Activated T-helper 1 cell treated with anti-CD3 and anti-CD28 coated beads, Interleukin-12 subunit alpha, Interleukin-12 subunit beta, Interleukin-2, Interleukin-4 antibody, amounts not matched to agents 30 ng/mL and 10 ng/mL and 1 ng/mL, durations not matched to agents 14 hours and 24 hours and 36 hours (primary cell): Measurements from ENCODE around the gene MLF2. TPM values are rescaled to one million over a fixed set of nuclear protein-coding genes. Genes with fewer than 3 reads are reported as not detected.

Experiments used
- DNase-seq: peaks from one replicate; pipeline ENCODE4 v3.0.0; 2021; ENCODE audit warnings: low spot score
- H3K27ac Mint-ChIP-seq: one replicate; pipeline ENCODE4 v1.8.0; 2021; ENCODE audit warnings: mild to moderate bottlenecking, mixed read lengths
- H3K27me3 Mint-ChIP-seq: one replicate; pipeline ENCODE4 v1.8.0; 2022; ENCODE audit warnings: mild to moderate bottlenecking, moderate library complexity, mixed read lengths; ENCODE audit not compliant: insufficient read depth
- H3K36me3 Mint-ChIP-seq: one replicate; pipeline ENCODE4 v1.8.0; 2021; ENCODE audit warnings: low read depth, mixed read lengths
- H3K4me1 Mint-ChIP-seq: one replicate; pipeline ENCODE4 v1.8.0; 2021; ENCODE audit warnings: low read depth, mixed read lengths
- H3K4me3 Mint-ChIP-seq: one replicate; pipeline ENCODE4 v1.8.0; 2021; ENCODE audit warnings: mild to moderate bottlenecking, moderate library complexity, mixed read lengths
- H3K9me3 Mint-ChIP-seq: one replicate; pipeline ENCODE4 v1.8.0; 2021; ENCODE audit warnings: mixed read lengths
- intact Hi-C: fragments of 100-400 bp; cut with micrococcal nuclease; formaldehyde crosslinking; loops from one replicate; pipeline ENCODE4 v1.15.1; 2024
- total RNA-seq: library from RNA; stranded (reverse); gene quantifications from 2 replicates; pipeline ENCODE4 v1.2.3, GENCODE V29; 2022

MLF2 gene
- total RNA-seq, 1 donor from 2014 or later = 159 TPM

DNA sequence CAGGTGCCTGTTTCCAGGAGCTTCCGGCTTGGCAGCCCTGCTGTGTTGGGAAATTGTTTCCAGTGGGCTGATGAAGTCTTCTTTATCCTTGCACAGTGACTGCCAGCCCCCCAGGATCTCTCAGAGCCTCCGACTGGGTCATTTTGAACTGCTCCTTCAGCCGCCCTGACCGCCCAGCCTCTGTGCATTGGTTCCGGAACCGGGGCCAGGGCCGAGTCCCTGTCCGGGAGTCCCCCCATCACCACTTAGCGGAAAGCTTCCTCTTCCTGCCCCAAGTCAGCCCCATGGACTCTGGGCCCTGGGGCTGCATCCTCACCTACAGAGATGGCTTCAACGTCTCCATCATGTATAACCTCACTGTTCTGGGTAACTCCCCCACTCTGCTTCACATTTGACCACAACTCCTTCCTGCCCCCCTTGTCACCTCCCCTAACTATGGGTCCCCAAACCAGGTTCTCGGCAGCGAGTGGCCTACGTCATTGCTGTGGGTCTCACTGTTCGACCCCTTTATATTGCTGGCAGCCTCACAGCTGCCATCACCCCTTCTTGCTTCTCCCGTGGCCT is 21.6 kb upstream of the MLF2 start:
- no peaks in the 10 kb centered on the region for H3K27me3 Mint-ChIP-seq
- no peak for DNase-seq
- intact Hi-C loops = loop anchor here (5.0 kb wide), 4 partner anchors 53 to 183 kb away; partner anchors contain the start of genes CHD4, P3H3 and ZNF384
- peak overlapping the region; percentile 91 for H3K4me3 Mint-ChIP-seq
- peaks cover 53% of the 10 kb centered on the region for H3K36me3 Mint-ChIP-seq
- H3K9me3 Mint-ChIP-seq = no peaks in the 10 kb centered on the region
- peaks cover 85% of the 10 kb centered on the region for H3K4me1 Mint-ChIP-seq
- peak overlapping the region; percentile 87 for H3K27ac Mint-ChIP-seq

DNA sequence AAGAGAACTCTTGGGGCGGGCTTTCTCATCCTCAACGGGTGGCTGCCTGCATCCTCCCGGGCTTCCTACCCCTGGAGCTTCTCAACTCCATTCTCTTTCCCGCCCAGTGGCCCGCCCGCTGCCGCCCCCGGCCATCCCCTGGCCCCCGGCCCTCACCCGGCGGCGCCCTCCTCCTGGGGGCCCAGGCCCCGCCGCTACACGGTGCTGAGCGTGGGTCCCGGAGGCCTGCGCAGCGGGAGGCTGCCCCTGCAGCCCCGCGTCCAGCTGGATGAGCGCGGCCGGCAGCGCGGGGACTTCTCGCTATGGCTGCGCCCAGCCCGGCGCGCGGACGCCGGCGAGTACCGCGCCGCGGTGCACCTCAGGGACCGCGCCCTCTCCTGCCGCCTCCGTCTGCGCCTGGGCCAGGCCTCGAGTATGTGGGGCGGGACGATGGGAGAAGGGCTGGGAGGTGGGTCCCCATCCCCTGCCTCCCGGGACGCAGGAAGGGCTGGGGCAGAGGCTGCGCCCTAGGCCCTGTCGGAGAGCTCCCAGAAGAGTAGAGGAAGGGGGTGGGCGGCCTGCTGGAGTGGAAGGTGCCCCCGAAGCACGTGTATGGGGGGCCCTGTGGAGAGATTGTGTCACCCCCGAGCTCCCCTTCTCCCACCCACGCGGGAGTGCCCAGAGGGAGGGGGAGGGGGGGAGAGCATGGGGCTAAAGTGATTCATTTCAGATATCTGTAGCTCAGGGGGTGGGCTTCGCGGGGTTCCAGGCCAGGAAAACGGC is 20.8 kb upstream of the MLF2 start:
- Mint-ChIP-seq H3K4me1 (peaks cover 85% of the 10 kb centered on the region), H3K27me3 (no peaks in the 10 kb centered on the region), H3K36me3 (peaks cover 58% of the 10 kb centered on the region), H3K9me3 (no peaks in the 10 kb centered on the region), H3K27ac (peak overlapping the region; percentile 87), H3K4me3 (peak overlapping the region; percentile 91)
- DNase-seq = no peak
- intact Hi-C loops = loop anchor here (2.0 to 5.0 kb wide), 5 partner anchors 15 to 184 kb away; partner anchors contain the start of genes CD4, CHD4, P3H3 and ZNF384

DNA sequence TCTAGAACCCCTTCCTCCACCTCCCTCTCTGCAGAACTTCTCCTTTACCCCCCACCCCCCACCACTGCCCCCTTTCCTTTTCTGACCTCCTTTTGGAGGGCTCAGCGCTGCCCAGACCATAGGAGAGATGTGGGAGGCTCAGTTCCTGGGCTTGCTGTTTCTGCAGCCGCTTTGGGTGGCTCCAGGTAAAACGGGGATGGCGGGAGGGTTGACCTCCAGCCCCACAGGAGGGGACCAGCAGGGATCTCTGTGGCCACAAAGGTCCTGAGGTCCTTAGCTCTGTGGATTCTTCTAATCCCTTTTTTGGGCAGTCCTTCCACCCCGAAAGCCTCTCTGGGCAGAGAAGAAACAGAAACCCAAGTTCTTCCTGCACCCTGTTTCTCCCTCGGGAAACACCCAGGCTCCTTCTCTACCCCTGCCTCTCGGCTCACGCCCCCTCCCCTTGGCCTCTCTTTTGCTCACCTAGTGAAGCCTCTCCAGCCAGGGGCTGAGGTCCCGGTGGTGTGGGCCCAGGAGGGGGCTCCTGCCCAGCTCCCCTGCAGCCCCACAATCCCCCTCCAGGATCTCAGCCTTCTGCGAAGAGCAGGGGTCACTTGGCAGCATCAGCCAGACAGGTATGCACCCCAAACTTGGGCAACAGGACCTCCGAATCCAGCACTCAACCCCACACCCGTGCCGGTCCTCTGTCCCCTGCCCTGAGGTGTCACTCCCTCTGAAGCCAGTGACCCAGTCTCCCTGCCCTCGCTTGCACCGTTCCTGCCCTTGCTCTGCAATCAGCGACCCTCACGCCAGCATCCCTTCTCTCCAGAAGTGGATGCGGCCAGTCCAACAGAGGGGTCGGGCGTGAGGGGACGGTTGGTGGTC is 20.0 kb upstream of the MLF2 start:
- no peak for DNase-seq
- H3K4me3 Mint-ChIP-seq = peak overlapping the region; percentile 82
- H3K4me1 Mint-ChIP-seq = peaks cover 85% of the 10 kb centered on the region
- no peaks in the 10 kb centered on the region for H3K27me3 Mint-ChIP-seq
- peaks cover 52% of the 10 kb centered on the region for H3K36me3 Mint-ChIP-seq
- H3K9me3 Mint-ChIP-seq = no peaks in the 10 kb centered on the region
- intact Hi-C loops = loop anchor here (1.0 to 5.0 kb wide), 7 partner anchors 7 to 184 kb away; partner anchors contain the start of genes CD4, CHD4, P3H3 and ZNF384
- H3K27ac Mint-ChIP-seq = peak overlapping the region; percentile 86

DNA sequence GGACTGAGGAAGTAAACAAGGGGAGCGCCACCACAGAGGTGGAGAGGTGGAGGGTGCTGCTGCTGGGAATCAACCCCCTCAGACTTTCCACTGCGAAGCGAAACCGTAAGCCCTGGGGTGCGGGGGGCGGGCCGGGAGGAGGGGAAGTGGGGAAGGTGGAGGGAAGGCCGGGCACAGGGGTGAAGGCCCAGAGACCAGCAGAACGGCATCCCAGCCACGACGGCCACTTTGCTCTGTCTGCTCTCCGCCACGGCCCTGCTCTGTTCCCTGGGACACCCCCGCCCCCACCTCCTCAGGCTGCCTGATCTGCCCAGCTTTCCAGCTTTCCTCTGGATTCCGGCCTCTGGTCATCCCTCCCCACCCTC is 19.4 kb upstream of the MLF2 start, which contains the start of gene LAG3:
LAG3 (plus strand) TSS at position 190 of the 365 bp plus-strand sequence. CDS start 333 bp downstream, outside the sequence.
- H3K4me3 Mint-ChIP-seq = peak within 1 kb of the TSS; percentile 82
- no peaks in the 10 kb centered on the region for H3K27me3 Mint-ChIP-seq
- peaks cover 85% of the 10 kb centered on the region for H3K4me1 Mint-ChIP-seq
- peak within 1 kb of the TSS; percentile 86 for H3K27ac Mint-ChIP-seq
- H3K9me3 Mint-ChIP-seq = no peaks in the 10 kb centered on the region
- H3K36me3 Mint-ChIP-seq = peaks cover 47% of the 10 kb centered on the region
- intact Hi-C loops = loop anchor here (1.0 to 5.0 kb wide), 7 partner anchors 8 to 185 kb away; partner anchors contain the start of genes CD4, CHD4, P3H3 and ZNF384
- DNase-seq = no peak

DNA sequence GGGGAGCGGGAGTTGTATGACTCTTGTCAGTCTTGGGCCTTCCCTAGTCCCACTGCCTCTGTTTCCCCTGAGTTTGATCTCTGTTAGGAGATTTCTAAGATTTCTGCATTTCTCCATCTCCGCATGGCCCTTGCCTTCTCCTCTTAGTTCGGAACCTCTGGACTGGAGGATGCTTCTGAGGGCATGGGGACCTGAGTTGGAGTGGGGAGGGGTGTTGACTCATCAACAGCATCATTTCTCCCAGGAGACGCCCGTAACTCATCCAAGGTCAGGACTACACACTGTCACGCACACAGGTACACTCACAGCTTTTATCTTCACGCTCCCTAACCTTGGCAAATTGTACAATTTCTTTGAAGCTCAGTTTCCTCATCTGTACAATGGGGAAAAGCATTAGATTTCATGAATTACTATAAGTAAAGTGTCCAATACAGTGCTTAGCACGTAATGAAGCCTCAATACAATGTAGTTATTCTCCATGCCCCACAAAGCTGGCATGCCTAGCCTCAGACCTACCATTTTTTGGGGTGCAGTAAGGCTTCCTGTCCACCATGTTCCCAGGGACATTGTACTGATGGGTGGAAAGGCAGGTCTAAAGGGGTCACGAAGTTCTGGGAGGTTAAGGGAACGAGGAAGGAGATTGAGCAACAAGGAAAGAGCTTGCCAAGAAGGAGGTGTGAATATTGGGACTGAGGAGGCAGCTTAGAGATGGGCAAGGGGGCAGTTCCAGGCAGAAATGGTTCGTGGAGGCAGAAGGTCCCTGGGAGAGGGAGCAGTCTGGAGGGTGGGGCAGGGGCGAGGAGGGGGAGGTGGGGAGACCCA is 18.8 kb upstream of the MLF2 start:
- Mint-ChIP-seq H3K4me3 (peak overlapping the region; percentile 82), H3K36me3 (peaks cover 46% of the 10 kb centered on the region), H3K27ac (peak overlapping the region; percentile 86), H3K9me3 (no peaks in the 10 kb centered on the region), H3K27me3 (no peaks in the 10 kb centered on the region), H3K4me1 (peaks cover 84% of the 10 kb centered on the region)
- DNase-seq = no peak
- intact Hi-C loops = loop anchor here (1.0 to 5.0 kb wide), 7 partner anchors 7 to 186 kb away; partner anchors contain the start of genes CD4, CHD4, P3H3 and ZNF384

DNA sequence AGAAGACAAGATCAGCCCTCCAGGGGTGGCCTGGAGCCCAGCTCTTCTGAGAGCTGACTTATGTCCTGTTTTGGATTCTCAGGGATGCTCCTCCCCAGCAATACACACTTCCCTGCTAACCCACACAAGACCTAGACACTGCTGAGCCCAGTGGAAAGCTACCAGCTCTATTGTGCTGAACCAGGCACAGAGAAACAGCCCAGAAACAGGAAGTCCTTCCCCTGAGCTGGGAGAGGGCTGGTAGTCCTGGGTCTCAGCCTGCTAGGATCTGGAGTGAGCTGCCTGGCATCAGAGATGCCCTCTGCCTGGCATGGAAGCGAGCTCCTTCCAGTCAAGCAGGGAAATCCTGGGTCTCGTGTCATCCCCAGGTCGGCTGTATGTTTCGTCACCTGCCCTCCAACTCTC is 18.2 kb upstream of the MLF2 start:
- intact Hi-C loops = loop anchor here (5.0 kb wide), 4 partner anchors 56 to 186 kb away; partner anchors contain the start of genes CHD4, P3H3 and ZNF384
- H3K27ac Mint-ChIP-seq = peak overlapping the region; percentile 86
- no peak for DNase-seq
- H3K27me3 Mint-ChIP-seq = no peaks in the 10 kb centered on the region
- H3K36me3 Mint-ChIP-seq = peaks cover 39% of the 10 kb centered on the region
- H3K4me1 Mint-ChIP-seq = peaks cover 77% of the 10 kb centered on the region
- H3K4me3 Mint-ChIP-seq = peak overlapping the region; percentile 82
- H3K9me3 Mint-ChIP-seq = no peaks in the 10 kb centered on the region

DNA sequence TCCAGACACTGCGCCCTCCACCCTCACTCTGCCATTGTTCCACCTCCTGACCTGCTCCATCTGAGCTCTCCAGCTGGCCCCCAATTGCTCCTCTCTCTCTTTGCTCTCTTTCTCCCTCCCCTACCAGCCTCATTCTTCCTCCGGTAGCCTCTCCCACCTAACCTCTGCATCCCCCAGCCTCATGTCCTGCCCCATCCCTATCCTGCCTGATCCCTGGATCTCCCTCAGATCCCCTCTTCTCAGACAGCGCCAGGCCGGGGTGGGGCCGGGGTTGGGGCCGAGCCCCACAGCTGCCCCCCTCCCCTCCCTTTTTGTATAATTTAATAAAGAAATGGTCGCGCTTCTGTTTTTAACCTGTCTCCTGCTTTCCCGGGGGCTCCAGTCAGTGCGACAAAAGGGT is 17.7 kb upstream of the MLF2 start:
- Mint-ChIP-seq H3K9me3 (no peaks in the 10 kb centered on the region), H3K4me1 (peaks cover 75% of the 10 kb centered on the region), H3K4me3 (peak overlapping the region; percentile 62), H3K27me3 (peaks cover 2% of the 10 kb centered on the region), H3K27ac (peak overlapping the region; percentile 79), H3K36me3 (peaks cover 34% of the 10 kb centered on the region)
- no peak for DNase-seq
- intact Hi-C loops = loop anchor here (5.0 kb wide), 4 partner anchors 57 to 187 kb away; partner anchors contain the start of genes CHD4, P3H3 and ZNF384

DNA sequence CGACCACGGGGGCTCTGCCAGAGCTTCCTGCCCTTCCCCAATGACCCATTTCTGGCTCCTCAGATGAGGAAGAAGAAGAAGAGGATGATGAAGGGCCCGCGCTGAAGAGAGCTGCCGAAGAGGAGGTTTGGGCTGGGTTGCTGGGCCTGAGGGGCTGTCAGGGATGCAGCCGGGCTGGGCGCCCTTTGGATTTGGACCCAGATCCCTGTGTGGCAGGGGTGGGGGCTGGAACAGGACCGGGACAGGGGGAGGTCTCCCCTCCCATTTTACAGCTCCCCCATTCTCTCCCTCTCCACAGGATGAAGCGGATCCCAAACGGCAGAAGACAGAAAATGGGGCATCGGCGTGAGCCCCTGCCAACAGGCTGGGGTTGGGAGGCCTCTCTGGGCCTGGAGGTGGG is 17.2 kb upstream of the MLF2 start:
- intact Hi-C loops = loop anchor here (5.0 kb wide), 4 partner anchors 57 to 187 kb away; partner anchors contain the start of genes CHD4, P3H3 and ZNF384
- Mint-ChIP-seq H3K4me3 (no peak overlapping the region), H3K9me3 (no peaks in the 10 kb centered on the region), H3K27me3 (peaks cover 3% of the 10 kb centered on the region), H3K4me1 (peaks cover 75% of the 10 kb centered on the region), H3K27ac (peak overlapping the region; percentile 52), H3K36me3 (peaks cover 29% of the 10 kb centered on the region)
- DNase-seq = no peak

DNA sequence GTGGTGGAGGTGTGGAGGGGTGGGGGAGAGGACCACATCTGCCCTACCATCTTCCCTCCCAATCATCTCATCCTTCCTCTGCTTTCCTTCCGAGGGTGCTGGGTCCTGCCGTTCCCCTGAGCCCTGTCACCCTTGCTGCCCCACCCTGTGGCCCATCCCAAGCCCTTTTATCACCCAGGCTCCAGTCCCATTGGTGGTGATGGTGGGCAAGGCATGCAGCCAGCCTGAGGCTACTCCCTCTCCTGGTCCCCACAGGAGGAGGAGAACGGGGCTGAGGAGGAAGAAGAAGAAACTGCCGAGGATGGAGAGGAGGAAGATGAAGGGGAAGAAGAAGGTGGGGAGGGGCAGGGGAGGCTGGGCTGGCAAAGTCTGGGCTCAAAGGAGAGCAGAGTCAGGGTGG is 16.7 kb upstream of the MLF2 start:
- peak overlapping the region; percentile 52 for H3K27ac Mint-ChIP-seq
- H3K9me3 Mint-ChIP-seq = no peaks in the 10 kb centered on the region
- intact Hi-C loops = loop anchor here (5.0 kb wide), 4 partner anchors 58 to 188 kb away; partner anchors contain the start of genes CHD4, P3H3 and ZNF384
- H3K36me3 Mint-ChIP-seq = peaks cover 25% of the 10 kb centered on the region
- peaks cover 75% of the 10 kb centered on the region for H3K4me1 Mint-ChIP-seq
- no peak overlapping the region for H3K4me3 Mint-ChIP-seq
- DNase-seq = no peak
- peaks cover 5% of the 10 kb centered on the region for H3K27me3 Mint-ChIP-seq

DNA sequence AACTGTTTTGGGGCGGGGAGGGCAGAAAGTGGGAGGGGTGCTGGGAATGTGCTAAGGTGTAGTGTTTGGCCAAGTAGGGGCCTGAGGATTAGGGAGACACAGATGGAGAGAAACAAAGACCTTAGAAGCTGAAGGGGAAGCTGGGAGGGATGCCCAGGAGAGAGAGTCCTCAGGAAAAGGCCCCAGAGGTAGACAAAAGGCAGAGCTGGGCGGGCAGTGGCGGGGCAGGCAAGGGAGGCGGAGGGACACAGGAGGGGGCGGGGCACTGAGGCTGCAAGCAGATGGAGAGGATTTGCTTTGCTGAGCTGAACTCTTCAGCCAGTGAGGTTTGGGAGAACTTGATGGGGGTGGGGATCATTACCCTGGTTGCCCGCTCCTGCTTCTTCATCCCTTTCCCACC is 16.0 kb upstream of the MLF2 start:
- Mint-ChIP-seq H3K4me3 (peak overlapping the region; percentile 94), H3K4me1 (peaks cover 75% of the 10 kb centered on the region)
- DNase-seq = no peak

DNA sequence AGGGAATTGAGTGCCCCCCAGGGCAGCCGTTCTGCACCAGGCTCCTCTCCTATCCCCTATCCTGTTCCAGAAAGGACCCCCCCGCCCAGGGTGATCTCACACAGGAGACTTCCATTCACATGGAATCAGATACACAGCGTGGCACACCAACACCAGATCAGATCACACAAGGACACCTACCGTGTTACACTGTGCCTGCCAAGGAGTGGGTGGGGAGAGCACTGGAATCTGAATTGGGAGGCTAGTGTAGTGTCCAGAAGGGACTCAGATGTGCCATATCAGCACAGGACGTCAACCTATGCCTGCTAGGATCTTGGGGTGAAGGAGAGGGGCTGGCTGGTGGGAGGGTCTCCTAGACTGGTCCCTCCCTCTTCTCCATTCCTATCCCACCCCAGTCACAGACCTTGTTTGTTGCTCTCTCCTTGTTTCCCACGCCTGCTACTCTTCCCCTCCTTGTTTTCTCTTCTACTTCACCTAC is 15.5 kb upstream of the MLF2 start:
- Mint-ChIP-seq H3K4me1 (peaks cover 76% of the 10 kb centered on the region), H3K9me3 (no peaks in the 10 kb centered on the region), H3K36me3 (peaks cover 20% of the 10 kb centered on the region), H3K27ac (peak overlapping the region; percentile 74), H3K27me3 (peaks cover 13% of the 10 kb centered on the region), H3K4me3 (peak overlapping the region; percentile 94)
- DNase-seq = no peak
- intact Hi-C loops = no loop called here

More for the DNA sequence above, 16.0 kb upstream of the MLF2 start:
- peak overlapping the region; percentile 74 for H3K27ac Mint-ChIP-seq
- H3K36me3 Mint-ChIP-seq = peaks cover 20% of the 10 kb centered on the region
- H3K27me3 Mint-ChIP-seq = peaks cover 12% of the 10 kb centered on the region
- intact Hi-C loops = no loop called here
- no peaks in the 10 kb centered on the region for H3K9me3 Mint-ChIP-seq
